ENCODE measurements around the gene TMEM170A. TPM values are rescaled to one million over a fixed set of nuclear protein-coding genes. Genes with fewer than 3 reads are reported as not detected.

TMEM170A gene
- total and polyA plus RNA-seq, 2 donors (not counting 1 experiment from before 2014, with no cell fraction given) = 21.8 to 37.9 TPM

- no peak overlapping the region for H3K27ac Mint-ChIP-seq
- CTCF ChIA-PET = interaction anchor here (1.0 to 2.2 kb wide), 4 partner anchors 9 to 196 kb away, joined by 3 to 13 read pairs (median 8); no protein-coding TSS in a partner anchor
Observed at GRCh38 chr16:75394941-75395340, 69.5 kb downstream of the TMEM170A start.

More at GRCh38 chr16:75394941-75395340, 69.5 kb downstream of the TMEM170A start:
- Histone ChIP-seq H3K4me3 (ENCODE audit: control extremely low read depth in 1 of 5, extremely low read depth in 1 of 5, insufficient read depth in 1 of 5, low read depth in 2 of 5, low read length in 4 of 5) (no peak overlapping the region), H3K4me1 (ENCODE audit: control insufficient read depth in 2 of 2, insufficient read depth in 2 of 2, low read length in 2 of 2) (no peaks in the 10 kb centered on the region), H3K27me3 (replicated peaks in 1 of 4; ENCODE audit: control extremely low read depth in 1 of 4, control insufficient read depth in 3 of 4, insufficient read depth in 4 of 4, low read length in 3 of 4) (peaks cover 0 to 13% (median 5%) of the 10 kb centered on the region in 4 experiments), H3K36me3 (replicated peaks in 1 of 2; ENCODE audit: control extremely low read depth in 1 of 2, control insufficient read depth in 1 of 2, extremely low read depth in 1 of 2, insufficient read depth in 2 of 2, low read length in 1 of 2) (peaks cover 0 to 31% of the 10 kb centered on the region in 2 experiments), H3K79me2 (ENCODE audit: control insufficient read depth, insufficient read depth, low read length) (no peaks in the 10 kb centered on the region), H3K9me3 (ENCODE audit: control extremely low read depth in 1 of 3, control insufficient read depth in 2 of 3, insufficient read depth in 1 of 3, low read length in 2 of 3) (no peaks in the 10 kb centered on the region), H4K20me1 (ENCODE audit: control insufficient read depth, insufficient read depth, low read length, poor library complexity, severe bottlenecking) (peaks cover 15% of the 10 kb centered on the region), H3K27ac (ENCODE audit: low read length in 2 of 2) (no peak overlapping the region), H2AFZ (ENCODE audit: insufficient read depth, low read depth, low read length, poor library complexity, severe bottlenecking) (no peak overlapping the region), H3K9ac (ENCODE audit: low read length) (no peak overlapping the region), H3K4me2 (replicated peaks; ENCODE audit: low read depth, low read length, poor library complexity, severe bottlenecking) (no peak overlapping the region)
- peaks cover 4% of the 10 kb centered on the region for H3K27me3 Mint-ChIP-seq
- no peak for DNase-seq
- 100% methylated on average over 3 of the region's 5 CpGs for WGBS (ENCODE audit: insufficient coverage)
- H3K9me3 Mint-ChIP-seq (ENCODE audit: insufficient read depth) = no peaks in the 10 kb centered on the region
- H3K4me3 Mint-ChIP-seq = no peak overlapping the region
- no peaks in the 10 kb centered on the region for H3K4me1 Mint-ChIP-seq
- ATAC-seq (ENCODE audit: low read depth) = no peak
- POLR2A ChIA-PET = no interaction called here
- intact Hi-C loops (cut with micrococcal nuclease) = no loop called here
- TF ChIP-seq CTCF (IDR thresholded peaks at IDR 0.05) = no peak
- TF ChIP-seq EZH2 (IDR thresholded peaks at IDR 0.05; ENCODE audit: borderline replicate concordance, insufficient read depth, low read depth, low read length, poor library complexity, severe bottlenecking) = no peak

Small RNA genes lying within 50 kb of the gene (small RNA-seq; reads per million reads assigned to genes)
- not detected for gene RF00598 (ENCODE audit: insufficient read length, low read depth, low replicate concordance)

Other genes starting within 250 kb of the TMEM170A start
- not detected in 2 replicates for gene CTRB1, start 245.7 kb downstream of the TMEM170A start, total RNA-seq
- gene CTRB1, start 245.7 kb downstream of the TMEM170A start, polyA plus RNA-seq = not detected in 2 replicates
- not detected in 2 replicates for gene BCAR1, start 213.1 kb downstream of the TMEM170A start, total RNA-seq
- not detected in 2 replicates for gene BCAR1, start 213.1 kb downstream of the TMEM170A start, polyA plus RNA-seq
- 39.5 and 42.8 TPM in 2 replicates for gene CFDP1, start 31.2 kb downstream of the TMEM170A start, total RNA-seq
- 6.3 and 20.3 TPM in 2 replicates for gene CFDP1, start 31.2 kb downstream of the TMEM170A start, polyA plus RNA-seq
- 0.07 and 0.17 TPM in 2 replicates for gene CHST6, start 30.8 kb upstream of the TMEM170A start, total RNA-seq
- 0.01 TPM in 1 of 2 replicates, not detected in the other for gene CHST6, start 30.8 kb upstream of the TMEM170A start, polyA plus RNA-seq
- gene CHST5, start 71.4 kb upstream of the TMEM170A start, total RNA-seq = 0.56 and 0.99 TPM in 2 replicates
- not detected in 2 replicates for gene CHST5, start 71.4 kb upstream of the TMEM170A start, polyA plus RNA-seq
- 4.7 and 6.0 TPM in 2 replicates for gene TMEM231, start 91.6 kb upstream of the TMEM170A start, total RNA-seq
- 4.2 and 4.4 TPM in 2 replicates for gene TMEM231, start 91.6 kb upstream of the TMEM170A start, polyA plus RNA-seq
- gene GABARAPL2, start 101.7 kb upstream of the TMEM170A start, total RNA-seq = 84.8 and 84.9 TPM in 2 replicates
- gene GABARAPL2, start 101.7 kb upstream of the TMEM170A start, polyA plus RNA-seq = 73.0 and 107 TPM in 2 replicates
- 71.2 and 75.2 TPM in 2 replicates for gene ADAT1, start 158.6 kb upstream of the TMEM170A start, total RNA-seq
- 28.4 and 31.7 TPM in 2 replicates for gene ADAT1, start 158.6 kb upstream of the TMEM170A start, polyA plus RNA-seq
- 102 and 114 TPM in 2 replicates for gene KARS1, start 183.0 kb upstream of the TMEM170A start, total RNA-seq
- 70.7 and 72.4 TPM in 2 replicates for gene KARS1, start 183.0 kb upstream of the TMEM170A start, polyA plus RNA-seq
- gene TERF2IP, start 183.1 kb upstream of the TMEM170A start, total RNA-seq = 74.6 and 75.2 TPM in 2 replicates
- 63.1 and 91.1 TPM in 2 replicates for gene TERF2IP, start 183.1 kb upstream of the TMEM170A start, polyA plus RNA-seq
- not detected in 2 replicates for gene CPHXL2, start 212.3 kb upstream of the TMEM170A start, total RNA-seq
- not detected in 2 replicates for gene CPHXL2, start 212.3 kb upstream of the TMEM170A start, polyA plus RNA-seq
- not detected in 2 replicates for gene DUXB, start 236.8 kb upstream of the TMEM170A start, total RNA-seq
- not detected in 2 replicates for gene DUXB, start 236.8 kb upstream of the TMEM170A start, polyA plus RNA-seq

All from B cell (primary cell).